Measurements from ENCODE around the gene ZNF282. TPM values are rescaled to one million over a fixed set of nuclear protein-coding genes. Genes with fewer than 3 reads are reported as not detected.

The ZNF282 gene
- total RNA-seq, 2 donors from 2014 or later: 10.7 to 12.1 TPM

- no peak overlapping the region for H3K27ac ChIP-seq
- peaks cover 99% of the 10 kb centered on the region for H3K36me3 ChIP-seq
- no peak overlapping the region for H3K4me3 ChIP-seq
- DNase-seq (ENCODE audit: low spot score): no peak
- TF ChIP-seq CTCF (IDR thresholded peaks at IDR 0.05): no peak
- no peaks in the 10 kb centered on the region for H3K4me1 ChIP-seq
- H3K27me3 ChIP-seq: no peaks in the 10 kb centered on the region
- H3K9me3 ChIP-seq: no peaks in the 10 kb centered on the region
Observed at GRCh38 chr7:149214020-149214720, 18.8 kb downstream of the ZNF282 start.

- Histone ChIP-seq H3K4me1 (no peaks in the 10 kb centered on the region), H3K27me3 (no peaks in the 10 kb centered on the region), H3K9me3 (no peaks in the 10 kb centered on the region), H3K4me3 (no peak overlapping the region), H3K27ac (no peak overlapping the region), H3K36me3 (peaks cover 96% of the 10 kb centered on the region)
- TF ChIP-seq CTCF (IDR thresholded peaks at IDR 0.05): no peak
- no peak for DNase-seq (ENCODE audit: low spot score)
Observed at GRCh38 chr7:149216402-149216801, 21.1 kb downstream of the ZNF282 start.

GRCh38 chr7:149217570-149217969, 22.2 kb downstream of the ZNF282 start:
- Histone ChIP-seq H3K36me3 (peaks cover 87% of the 10 kb centered on the region), H3K27ac (no peak overlapping the region), H3K9me3 (no peaks in the 10 kb centered on the region), H3K4me3 (no peak overlapping the region), H3K27me3 (no peaks in the 10 kb centered on the region), H3K4me1 (no peaks in the 10 kb centered on the region)
- no peak for DNase-seq (ENCODE audit: low spot score)
- TF ChIP-seq CTCF (IDR thresholded peaks at IDR 0.05): no peak

GRCh38 chr7:149218469-149219420, 23.4 kb downstream of the ZNF282 start:
- no peak for DNase-seq (ENCODE audit: low spot score)
- Histone ChIP-seq H3K27me3 (no peaks in the 10 kb centered on the region), H3K4me3 (no peak overlapping the region), H3K4me1 (no peaks in the 10 kb centered on the region), H3K36me3 (peaks cover 75% of the 10 kb centered on the region), H3K27ac (no peak overlapping the region), H3K9me3 (no peaks in the 10 kb centered on the region)
- TF ChIP-seq CTCF (IDR thresholded peaks at IDR 0.05): no peak

GRCh38 chr7:149220534-149220933, 25.2 kb downstream of the ZNF282 start:
- Histone ChIP-seq H3K4me1 (no peaks in the 10 kb centered on the region), H3K9me3 (no peaks in the 10 kb centered on the region), H3K27me3 (no peaks in the 10 kb centered on the region), H3K36me3 (peaks cover 70% of the 10 kb centered on the region), H3K27ac (no peak overlapping the region), H3K4me3 (no peak overlapping the region)
- no peak for DNase-seq (ENCODE audit: low spot score)
- no peak for TF ChIP-seq CTCF (IDR thresholded peaks at IDR 0.05)
